GM12874 (cell line): ENCODE results near the gene TTYH1.

ENCODE experiments used
- CTCF ChIP-seq: IDR thresholded peaks from 2 replicates; pipeline ENCODE4 v1.5.1; 2011; ENCODE audit warnings: low read depth, mild to moderate bottlenecking, control low read depth, low read length, moderate library complexity; ENCODE audit not compliant: insufficient read depth

TTYH1 gene

GRCh38 chr19:54429545-54430227 is 14.4 kb downstream of the TTYH1 start:
- no peak for TF ChIP-seq CTCF

- TF ChIP-seq CTCF: 0 out of 2 replicates have a peak, but pooled peaks have one; percentile 14
These were observed 15.3 kb downstream of the TTYH1 start for GRCh38 chr19:54430306-54431254.

GRCh38 chr19:54431255-54431838 is 16.1 kb downstream of the TTYH1 start:
- TF ChIP-seq CTCF: no peak

GRCh38 chr19:54432144-54432738 is 17.0 kb downstream of the TTYH1 start:
- TF ChIP-seq CTCF: no peak

GRCh38 chr19:54433697-54434096 is 18.4 kb downstream of the TTYH1 start:
- no peak for TF ChIP-seq CTCF

GRCh38 chr19:54434112-54434872 is 19.0 kb downstream of the TTYH1 start:
- no peak for TF ChIP-seq CTCF

- no peak for TF ChIP-seq CTCF
These were observed 19.6 kb downstream of the TTYH1 start for GRCh38 chr19:54434873-54435214.
